Measurements from ENCODE around the gene OR10K2. TPM values are rescaled to one million over a fixed set of nuclear protein-coding genes. Genes with fewer than 3 reads are reported as not detected.
"Not testable (repeated sequence)": the region's sequence is repeated elsewhere in the genome, so short reads cannot be mapped to it uniquely, and the experiment has no call there.

The OR10K2 gene
- total RNA-seq, 4 donors from 2014 or later, result not detected

DNA sequence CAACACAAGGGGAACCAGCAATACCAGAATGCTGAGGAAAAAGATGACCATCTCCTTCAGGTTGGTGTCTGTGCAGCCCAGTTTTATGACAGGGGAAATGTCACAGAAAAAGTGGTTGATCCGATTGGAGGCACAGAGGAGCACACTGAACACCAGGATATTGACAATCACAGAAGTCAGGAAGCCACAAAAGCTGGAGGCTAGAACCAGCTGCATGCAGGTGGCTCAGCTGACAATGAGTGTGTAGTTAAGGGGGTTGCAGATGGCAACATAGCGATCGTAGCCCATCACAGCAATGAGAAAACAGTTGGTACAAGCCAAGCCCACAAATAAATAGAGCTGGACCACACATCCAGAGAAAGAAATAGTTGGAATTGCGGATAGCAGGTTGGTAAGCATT is 19.3 kb upstream of the OR10K2 start:
- TF ChIP-seq, protein P1, sequence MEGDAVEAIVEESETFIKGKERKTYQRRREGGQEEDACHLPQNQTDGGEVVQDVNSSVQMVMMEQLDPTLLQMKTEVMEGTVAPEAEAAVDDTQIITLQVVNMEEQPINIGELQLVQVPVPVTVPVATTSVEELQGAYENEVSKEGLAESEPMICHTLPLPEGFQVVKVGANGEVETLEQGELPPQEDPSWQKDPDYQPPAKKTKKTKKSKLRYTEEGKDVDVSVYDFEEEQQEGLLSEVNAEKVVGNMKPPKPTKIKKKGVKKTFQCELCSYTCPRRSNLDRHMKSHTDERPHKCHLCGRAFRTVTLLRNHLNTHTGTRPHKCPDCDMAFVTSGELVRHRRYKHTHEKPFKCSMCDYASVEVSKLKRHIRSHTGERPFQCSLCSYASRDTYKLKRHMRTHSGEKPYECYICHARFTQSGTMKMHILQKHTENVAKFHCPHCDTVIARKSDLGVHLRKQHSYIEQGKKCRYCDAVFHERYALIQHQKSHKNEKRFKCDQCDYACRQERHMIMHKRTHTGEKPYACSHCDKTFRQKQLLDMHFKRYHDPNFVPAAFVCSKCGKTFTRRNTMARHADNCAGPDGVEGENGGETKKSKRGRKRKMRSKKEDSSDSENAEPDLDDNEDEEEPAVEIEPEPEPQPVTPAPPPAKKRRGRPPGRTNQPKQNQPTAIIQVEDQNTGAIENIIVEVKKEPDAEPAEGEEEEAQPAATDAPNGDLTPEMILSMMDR (IDR thresholded peaks at IDR 0.05), result no peak
- TF ChIP-seq POLR2A (IDR thresholded peaks at IDR 0.05), result no peak
- no peak for DNase-seq (ENCODE audit: low spot score in 2 of 2)
- H3K4me3 ChIP-seq (ENCODE audit: low read depth, poor library complexity, severe bottlenecking), result no peak overlapping the region
- WGBS, 2 donors, result 83 to 89% methylated on average over 4 of the region's 4 CpGs
- intact Hi-C loops (cut with DNase I; ENCODE audit: low total_unique reads), result no loop called here

DNA sequence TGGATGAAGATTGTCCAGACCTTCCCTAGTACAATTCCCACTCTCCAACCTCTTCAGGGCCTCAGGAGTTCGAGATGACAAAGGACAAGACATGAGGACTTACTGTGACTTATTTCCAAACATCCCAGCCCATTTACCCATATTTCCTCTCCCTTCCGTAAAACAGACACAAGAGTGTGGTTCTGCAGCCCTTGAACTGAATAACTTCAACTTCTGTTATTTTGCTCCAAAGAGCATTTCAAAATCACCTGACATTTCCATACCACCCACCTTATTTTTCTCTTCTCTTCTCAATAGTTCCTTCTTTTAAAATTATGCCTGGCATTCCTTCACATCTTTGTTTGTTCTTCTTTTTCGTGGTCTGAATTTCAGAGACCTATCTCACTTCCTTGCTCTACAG is 8.7 kb upstream of the OR10K2 start:
- intact Hi-C loops (cut with DNase I; ENCODE audit: low total_unique reads), result no loop called here
- no peak overlapping the region for H3K4me3 ChIP-seq (ENCODE audit: low read depth, poor library complexity, severe bottlenecking)
- 38 to 44% methylated on average over 3 of the region's 3 CpGs for WGBS, 2 donors
- no peak for DNase-seq (ENCODE audit: low spot score in 2 of 2)
- TF ChIP-seq POLR2A (IDR thresholded peaks at IDR 0.05), result no peak
- TF ChIP-seq, protein P1 (IDR thresholded peaks at IDR 0.05), result no peak

DNA sequence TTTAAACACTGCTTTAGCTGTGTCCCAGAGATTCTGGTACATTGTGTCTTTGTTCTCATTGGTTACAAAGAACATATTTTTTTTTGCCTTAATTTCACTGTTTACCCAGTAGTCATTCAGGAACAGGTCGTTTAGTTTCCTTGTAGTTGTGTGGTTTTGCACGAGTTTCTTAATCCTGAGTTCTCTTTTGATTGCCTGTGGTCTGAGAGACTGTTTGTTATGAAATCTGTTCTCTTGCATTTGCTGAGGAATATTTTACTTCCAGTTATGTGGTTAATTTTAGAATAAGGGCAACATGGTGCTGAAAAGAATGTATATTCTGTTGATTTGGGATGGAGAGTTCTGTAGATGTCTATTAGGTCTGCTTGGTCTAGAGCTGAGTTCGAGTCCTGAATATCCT is 4.1 kb upstream of the OR10K2 start:
- H3K4me3 ChIP-seq (ENCODE audit: low read depth, poor library complexity, severe bottlenecking); intact Hi-C loops (cut with DNase I; ENCODE audit: low total_unique reads); DNase-seq (ENCODE audit: low spot score in 2 of 2): not testable (repeated sequence)
- WGBS, 2 donors, result 57 to 60% methylated on average over 3 of the region's 3 CpGs

DNA sequence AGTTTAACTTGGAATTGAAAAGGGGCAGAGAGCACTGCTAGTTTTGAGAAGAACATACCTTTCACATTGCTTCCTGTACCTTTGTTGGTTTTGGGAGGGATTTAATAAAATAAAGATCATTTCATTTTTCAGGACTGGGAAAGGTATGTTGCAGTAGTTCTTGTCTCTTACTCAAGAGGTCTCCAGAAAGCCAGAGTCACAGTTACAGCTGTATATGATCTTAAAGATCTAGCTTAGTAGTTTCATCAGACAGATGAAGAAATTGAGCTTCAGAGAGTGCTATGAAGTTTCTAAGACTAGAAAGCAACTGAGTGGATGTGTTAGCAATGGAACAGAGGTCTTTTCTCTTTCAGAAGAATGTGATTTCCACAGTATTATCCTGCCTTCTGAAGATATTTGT is 1.0 kb downstream of the OR10K2 start:
- DNase-seq (ENCODE audit: low spot score in 2 of 2), result no peak
- no peak overlapping the region for H3K4me3 ChIP-seq (ENCODE audit: low read depth, poor library complexity, severe bottlenecking)
- TF ChIP-seq, protein P1 (IDR thresholded peaks at IDR 0.05), result no peak
- TF ChIP-seq POLR2A (IDR thresholded peaks at IDR 0.05), result no peak
- intact Hi-C loops (cut with DNase I; ENCODE audit: low total_unique reads), result no loop called here

DNA sequence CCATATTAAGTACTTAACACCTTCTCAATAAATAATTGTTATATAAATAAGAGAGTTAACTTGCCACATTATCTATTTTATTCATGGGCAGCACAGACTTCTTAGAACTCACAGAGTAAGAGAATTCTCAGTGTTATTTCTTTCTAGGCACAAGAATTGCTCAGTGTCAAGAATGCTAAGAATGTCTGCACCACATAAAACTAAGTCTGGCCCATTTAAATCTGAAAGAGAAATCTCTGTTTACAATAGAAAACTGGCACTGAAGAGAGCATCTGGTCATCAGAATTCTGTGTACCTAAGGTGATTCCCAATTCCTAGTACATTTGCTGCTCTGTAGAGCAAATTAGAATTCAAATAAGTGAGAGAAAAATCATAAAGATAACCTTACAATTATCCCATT is 3.8 kb downstream of the OR10K2 start:
- no peak overlapping the region for H3K4me3 ChIP-seq (ENCODE audit: low read depth, poor library complexity, severe bottlenecking)
- TF ChIP-seq POLR2A (IDR thresholded peaks at IDR 0.05), result no peak
- TF ChIP-seq, protein P1 (IDR thresholded peaks at IDR 0.05), result no peak
- no peak for DNase-seq (ENCODE audit: low spot score in 2 of 2)
- intact Hi-C loops (cut with DNase I; ENCODE audit: low total_unique reads), result no loop called here

DNA sequence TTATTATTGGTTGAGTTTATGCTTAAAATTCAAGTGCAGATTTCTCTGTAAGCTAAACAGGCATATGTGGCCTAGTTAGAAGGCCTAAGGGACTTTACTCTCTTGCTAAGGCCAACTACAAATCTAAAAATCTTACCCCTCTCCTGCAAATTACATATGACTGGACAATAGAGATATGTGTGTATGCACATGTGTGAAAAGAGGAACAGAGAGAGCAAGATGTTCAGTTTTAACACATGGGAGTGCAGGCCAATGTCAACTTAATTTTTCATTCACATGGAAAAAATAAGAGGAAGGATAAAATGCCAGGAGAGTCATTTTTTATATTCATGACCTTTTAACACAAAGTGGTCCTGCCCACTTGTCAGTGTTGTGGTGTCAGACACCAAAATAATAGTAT is 8.5 kb downstream of the OR10K2 start:
- no peak for DNase-seq (ENCODE audit: low spot score in 2 of 2)
- no peak for TF ChIP-seq POLR2A (IDR thresholded peaks at IDR 0.05)
- TF ChIP-seq, protein P1 (IDR thresholded peaks at IDR 0.05), result no peak
- no peak overlapping the region for H3K4me3 ChIP-seq (ENCODE audit: low read depth, poor library complexity, severe bottlenecking)
- intact Hi-C loops (cut with DNase I; ENCODE audit: low total_unique reads), result no loop called here
